AG04449 (cell line): ENCODE data around the gene PSMG1.

Source experiments
- CTCF ChIA-PET: fragments of 350-600 bp; formaldehyde crosslinking; extraction: SDS; loops from one replicate; lab custom pipeline; 2021; ENCODE audit warnings: antibody characterized with exemption; lab: Yijun Ruan, JAX
- POLR2A ChIA-PET: fragments of 400-600, 350-600 bp; formaldehyde crosslinking; extraction: SDS; loops from one replicate; lab custom pipeline; 2020; ENCODE audit warnings: antibody characterized with exemption, inconsistent platforms; lab: Yijun Ruan, JAX
- DNase-seq: peaks from one replicate; pipeline ENCODE4 v3.0.0-alpha.2; 2010; ENCODE audit warnings: low read depth, low spot score
- H3K4me3 ChIP-seq: 2 replicates; pipeline ENCODE4 v1.5.1; 2011; ENCODE audit warnings: low read depth, mild to moderate bottlenecking, control low read depth, low read length
- TF ChIP-seq, protein P1 (sequence below): IDR thresholded peaks from one replicate; pipeline ENCODE4 v1.5.1; 2011; ENCODE audit warnings: mild to moderate bottlenecking, moderate library complexity, low read length, control low read depth, inconsistent platforms; ENCODE audit not compliant: insufficient read depth; ENCODE audit errors: missing control alignments

The PSMG1 gene

GRCh38 chr21:39126486-39126806 lies 56.8 kb downstream of the PSMG1 start:
- CTCF ChIA-PET: interaction anchor here (0.6 to 5.1 kb wide), 24 partner anchors 9 to 616 kb away, joined by 3 to 52 read pairs (median 4); no protein-coding TSS in a partner anchor
- no peak for DNase-seq
- no peak overlapping the region for H3K4me3 ChIP-seq
- TF ChIP-seq, protein P1, sequence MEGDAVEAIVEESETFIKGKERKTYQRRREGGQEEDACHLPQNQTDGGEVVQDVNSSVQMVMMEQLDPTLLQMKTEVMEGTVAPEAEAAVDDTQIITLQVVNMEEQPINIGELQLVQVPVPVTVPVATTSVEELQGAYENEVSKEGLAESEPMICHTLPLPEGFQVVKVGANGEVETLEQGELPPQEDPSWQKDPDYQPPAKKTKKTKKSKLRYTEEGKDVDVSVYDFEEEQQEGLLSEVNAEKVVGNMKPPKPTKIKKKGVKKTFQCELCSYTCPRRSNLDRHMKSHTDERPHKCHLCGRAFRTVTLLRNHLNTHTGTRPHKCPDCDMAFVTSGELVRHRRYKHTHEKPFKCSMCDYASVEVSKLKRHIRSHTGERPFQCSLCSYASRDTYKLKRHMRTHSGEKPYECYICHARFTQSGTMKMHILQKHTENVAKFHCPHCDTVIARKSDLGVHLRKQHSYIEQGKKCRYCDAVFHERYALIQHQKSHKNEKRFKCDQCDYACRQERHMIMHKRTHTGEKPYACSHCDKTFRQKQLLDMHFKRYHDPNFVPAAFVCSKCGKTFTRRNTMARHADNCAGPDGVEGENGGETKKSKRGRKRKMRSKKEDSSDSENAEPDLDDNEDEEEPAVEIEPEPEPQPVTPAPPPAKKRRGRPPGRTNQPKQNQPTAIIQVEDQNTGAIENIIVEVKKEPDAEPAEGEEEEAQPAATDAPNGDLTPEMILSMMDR: no peak
- POLR2A ChIA-PET: no interaction called here

DNA sequence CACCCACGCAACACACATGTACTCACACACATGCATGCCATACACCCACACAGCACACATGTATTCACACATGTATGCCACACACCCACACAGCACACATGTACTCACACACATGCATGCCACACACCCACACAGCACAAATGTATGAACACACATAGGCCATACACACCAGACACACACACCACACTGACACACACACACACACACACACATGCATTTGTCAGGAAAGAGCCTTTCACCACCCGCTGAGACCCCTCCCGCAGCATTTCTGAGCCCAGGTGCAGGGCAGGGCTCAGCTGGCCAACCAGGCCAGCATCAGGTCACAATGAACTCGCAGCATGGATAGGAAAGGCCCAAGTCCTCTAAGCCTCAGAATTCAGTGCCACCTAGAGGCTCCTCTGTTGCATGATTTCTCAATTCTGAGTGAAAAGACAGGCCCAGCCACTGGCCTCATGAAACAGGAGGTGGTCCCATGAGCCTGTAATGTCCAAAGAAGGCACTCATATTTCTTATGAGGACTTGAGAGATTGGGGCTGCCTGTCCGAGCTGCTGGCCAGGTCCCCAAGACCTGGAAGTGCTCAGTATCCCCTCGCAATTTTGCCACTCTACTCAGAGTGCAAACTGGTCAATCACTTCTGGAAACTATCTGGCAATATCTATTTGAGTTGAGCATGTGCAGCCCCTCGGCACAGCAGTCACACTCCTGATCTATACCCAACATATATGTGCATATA lies 57.3 kb downstream of the PSMG1 start:
- ChIA-PET POLR2A (no interaction called here), CTCF (interaction anchor here (0.6 to 5.1 kb wide), 23 partner anchors 10 to 616 kb away, joined by 3 to 52 read pairs (median 4); no protein-coding TSS in a partner anchor)
- DNase-seq: no peak
- TF ChIP-seq, protein P1: peak; percentile 74
- H3K4me3 ChIP-seq: no peak overlapping the region
